GM23338 (cell line): ENCODE results near the gene SCTR. TPM values are rescaled to one million over a fixed set of nuclear protein-coding genes. Genes with fewer than 3 reads are reported as not detected.

Source experiments
- ATAC-seq: fragments of 200-7000 bp; cut with Tn5 transposase; 3 replicates; pipeline ENCODE4 v1.9.1; 2020
- DNase-seq: peaks from one replicate; pipeline ENCODE4 v3.0.0-alpha.2; 2015; ENCODE audit warnings: low spot score
- H2AFZ ChIP-seq: fragments of 200-600 bp; sonication (generic); 2 replicates; pipeline ENCODE4 v1.8.0; 2016; ENCODE audit warnings: antibody characterized with exemption, mild to moderate bottlenecking, moderate library complexity
- H3F3A ChIP-seq: fragments of 200-600 bp; sonication (generic); replicated peaks from 2 replicates; pipeline ENCODE4 v1.8.0; 2017; ENCODE audit warnings: antibody characterized with exemption, mixed run types, low read depth
- H3K27ac ChIP-seq: fragments of 200-600 bp; sonication (generic); 2 replicates; pipeline ENCODE4 v1.6.1; 2016; ENCODE audit warnings: low read depth
- H3K27me3 ChIP-seq: fragments of 200-600 bp; sonication (generic); 2 replicates; pipeline ENCODE4 v1.8.0; 2016; ENCODE audit warnings: mild to moderate bottlenecking, mixed run types, moderate library complexity; ENCODE audit not compliant: insufficient read depth
- H3K36me3 ChIP-seq: fragments of 200-600 bp; sonication (generic); 2 replicates; pipeline ENCODE4 v1.8.0; 2016; ENCODE audit warnings: mild to moderate bottlenecking; ENCODE audit not compliant: insufficient read depth
- H3K4me1 ChIP-seq: fragments of 200-600 bp; sonication (generic); 2 replicates; pipeline ENCODE4 v1.8.0; 2016; ENCODE audit warnings: mild to moderate bottlenecking, moderate library complexity; ENCODE audit not compliant: insufficient read depth
- H3K4me2 ChIP-seq: fragments of 200-600 bp; sonication (generic); 2 replicates; pipeline ENCODE4 v1.7.1; 2017; ENCODE audit warnings: mixed run types
- H3K4me3 ChIP-seq: fragments of 200-600 bp; sonication (generic); 2 replicates; pipeline ENCODE4 v1.6.1; 2016; ENCODE audit warnings: mixed run types
- H3K79me2 ChIP-seq: fragments of 200-600 bp; sonication (generic); replicated peaks from 2 replicates; pipeline ENCODE4 v1.8.0; 2017; ENCODE audit warnings: mild to moderate bottlenecking; ENCODE audit not compliant: insufficient read depth
- H3K9me2 ChIP-seq: fragments of 200-600 bp; sonication (generic); 2 replicates; pipeline ENCODE4 v1.8.0; 2017; ENCODE audit not compliant: insufficient read depth
- H4K20me1 ChIP-seq: fragments of 200-600 bp; sonication (generic); replicated peaks from 2 replicates; pipeline ENCODE4 v1.8.0; 2017; ENCODE audit warnings: mild to moderate bottlenecking; ENCODE audit not compliant: insufficient read depth
- H3K27ac Mint-ChIP-seq: 2 replicates; pipeline ENCODE4 v1.8.0; 2020; ENCODE audit warnings: inconsistent platforms, mild to moderate bottlenecking, moderate library complexity, mixed read lengths
- H3K27me3 Mint-ChIP-seq: 3 replicates; pipeline ENCODE4 v1.8.0; 2022; ENCODE audit warnings: low read depth, mild to moderate bottlenecking, moderate library complexity, mixed read lengths, inconsistent platforms; ENCODE audit not compliant: insufficient read depth, poor library complexity
- H3K36me3 Mint-ChIP-seq: 3 replicates; pipeline ENCODE4 v1.8.0; 2021; ENCODE audit warnings: low read depth, mild to moderate bottlenecking, inconsistent platforms, moderate library complexity, mixed read lengths
- H3K4me1 Mint-ChIP-seq: 3 replicates; pipeline ENCODE4 v1.8.0; 2020; ENCODE audit warnings: mild to moderate bottlenecking, inconsistent platforms, mixed read lengths
- H3K4me3 Mint-ChIP-seq: 3 replicates; pipeline ENCODE4 v1.8.0; 2021; ENCODE audit warnings: moderate library complexity, mild to moderate bottlenecking, inconsistent platforms, mixed read lengths
- H3K9me3 Mint-ChIP-seq: 3 replicates; pipeline ENCODE4 v1.8.0; 2020; ENCODE audit warnings: moderate library complexity, mild to moderate bottlenecking, inconsistent platforms, mixed read lengths
- CREB1 ChIP-seq: fragments of 250-450 bp; sonication (Bioruptor Pico); IDR thresholded peaks from 2 replicates; pipeline ENCODE4 v1.5.0; 2020; ENCODE audit warnings: low read depth, mild to moderate bottlenecking, moderate library complexity
- CTCF ChIP-seq, 2 experiments: fragments of 200-600 bp in 1 of 2; sonication (generic) in 1 of 2; conservative IDR thresholded peaks; 2 replicates each; pipeline versions ENCODE4 v1.5.1 to v1.6.1; 2016 to 2017; ENCODE audit warnings: antibody characterized with exemption in 2 of 2, low read depth in 2 of 2, mild to moderate bottlenecking in 2 of 2, moderate library complexity in 1 of 2
- EZH2phosphoT487 ChIP-seq: fragments of 200-600 bp; sonication (generic); IDR thresholded peaks from one replicate; pipeline ENCODE4 v1.8.1; 2018; ENCODE audit warnings: antibody characterized with exemption; ENCODE audit not compliant: unreplicated experiment
- NANOG ChIP-seq: IDR thresholded peaks from 2 replicates; pipeline ENCODE4 v1.6.1; 2016; ENCODE audit warnings: antibody characterized with exemption, borderline replicate concordance
- POLR2AphosphoS5 ChIP-seq: IDR thresholded peaks from 2 replicates; pipeline ENCODE4 v1.6.1; 2016; ENCODE audit warnings: antibody characterized with exemption, low read depth
- REST ChIP-seq: IDR thresholded peaks from one replicate; pipeline ENCODE4 v1.6.1; 2018; ENCODE audit warnings: antibody characterized with exemption; ENCODE audit not compliant: unreplicated experiment
- ZNF331 ChIP-seq: fragments of 250-450 bp; sonication (Bioruptor Pico); IDR thresholded peaks from 2 replicates; pipeline ENCODE4 v1.5.0; 2020; ENCODE audit warnings: low read depth, mild to moderate bottlenecking, moderate library complexity
- polyA plus RNA-seq: library from polyadenylated mRNA; unstranded; fragments of >200 nt; fragmentation: Nextera tagmentation; extraction: Ambion mirVana; gene quantifications from 2 replicates; pipeline ENCODE4 v1.2.1, GENCODE V29; 2016
- total RNA-seq: library from RNA; depleted of rRNA; stranded (reverse); fragments of >200 nt; shearing (Covaris generic); gene quantifications from 2 replicates; pipeline ENCODE4 v1.2.3, GENCODE V29; 2014

Gene SCTR
- total and polyA plus RNA-seq, 2 experiments from 2014 or later, result not detected

GRCh38 chr2:119475225-119475856 lies 48.9 kb downstream of the SCTR start:
- Histone ChIP-seq H2AFZ (peak overlapping the region; percentile 88; the same call in 1 of the 2 replicates), H3K4me2 (no peak overlapping the region), H3K9me2 (no peaks in the 10 kb centered on the region), H3F3A (no peaks in the 10 kb centered on the region), H3K27ac (no peak overlapping the region), H3K27me3 (no peaks in the 10 kb centered on the region), H4K20me1 (no peaks in the 10 kb centered on the region), H3K4me1 (peaks cover 7% of the 10 kb centered on the region), H3K79me2 (no peaks in the 10 kb centered on the region), H3K4me3 (no peak overlapping the region), H3K36me3 (no peaks in the 10 kb centered on the region)
- TF ChIP-seq NANOG (no peak), CTCF (conservative IDR thresholded peaks at IDR 0.05; ENCODE audit: low read depth in 2 of 2) (peak in 1 of 2 experiments; percentile 54; a peak in 2 of 4 replicates), EZH2phosphoT487 (no peak)
- Mint-ChIP-seq H3K9me3 (no peaks in the 10 kb centered on the region; the same call in 2 of the 3 replicates), H3K4me3 (no peak overlapping the region), H3K27me3 (no peaks in the 10 kb centered on the region), H3K4me1 (peaks cover 17% of the 10 kb centered on the region), H3K27ac (no peak overlapping the region), H3K36me3 (no peaks in the 10 kb centered on the region)
- DNase-seq (peak; percentile 66), ATAC-seq (peak; percentile 66)

GRCh38 chr2:119474371-119475224 lies 49.7 kb downstream of the SCTR start:
- no peaks in the 10 kb centered on the region for H3K36me3 ChIP-seq
- Mint-ChIP-seq H3K4me3 (no peak overlapping the region), H3K27ac (no peak overlapping the region), H3K36me3 (no peaks in the 10 kb centered on the region), H3K9me3 (no peaks in the 10 kb centered on the region; the same call in 2 of the 3 replicates), H3K27me3 (no peaks in the 10 kb centered on the region), H3K4me1 (peaks cover 22% of the 10 kb centered on the region)
- peak; percentile 18 for DNase-seq
- H3K4me2 ChIP-seq, result no peak overlapping the region
- no peak overlapping the region for H3K4me3 ChIP-seq
- H3K9me2 ChIP-seq, result 0 out of 2 replicates have a peak, but pooled peaks cover 2% of the 10 kb centered on the region
- peaks cover 13% of the 10 kb centered on the region for H3K4me1 ChIP-seq
- no peak overlapping the region for H3K27ac ChIP-seq
- TF ChIP-seq CTCF (conservative IDR thresholded peaks at IDR 0.05; ENCODE audit: low read depth in 2 of 2) (no peak), POLR2AphosphoS5 (no peak), REST (no peak), CREB1 (CRISPR knock-in tag) (no peak), ZNF331 (no peak), EZH2phosphoT487 (no peak)
- ATAC-seq, result no peak
- no peaks in the 10 kb centered on the region for H3K79me2 ChIP-seq
- H2AFZ ChIP-seq, result peak overlapping the region; percentile 88
- no peaks in the 10 kb centered on the region for H3F3A ChIP-seq
- no peaks in the 10 kb centered on the region for H4K20me1 ChIP-seq
- no peaks in the 10 kb centered on the region for H3K27me3 ChIP-seq
